Measurements from ENCODE around the gene IGSF8.

IGSF8 gene

GRCh38 chr1:160101037-160101716, 2.8 kb upstream of the IGSF8 start:
- Histone ChIP-seq H4K20me1 (ENCODE audit: insufficient read depth, low read length) (no peaks in the 10 kb centered on the region), H3K9me3 (ENCODE audit: insufficient read depth, low read length) (no peaks in the 10 kb centered on the region), H3K4me1 (ENCODE audit: low read length) (peaks cover 39% of the 10 kb centered on the region), H3K4me2 (ENCODE audit: low read length) (peak overlapping the region; percentile 96), H3K27me3 (ENCODE audit: low read depth, low read length) (no peaks in the 10 kb centered on the region), H3K27ac (ENCODE audit: low read length) (0 out of 2 replicates have a peak overlapping the region, but pooled peaks have one; percentile 8), H3K79me2 (ENCODE audit: low read length) (peaks cover 9% of the 10 kb centered on the region; the same call in 1 of the 2 replicates), H3K36me3 (replicated peaks; ENCODE audit: low read depth, low read length) (no peaks in the 10 kb centered on the region), H2AFZ (ENCODE audit: low read depth, low read length) (peak overlapping the region; percentile 96), H3K9ac (ENCODE audit: low read length) (peak overlapping the region; percentile 56; the same call in 1 of the 2 replicates), H3K4me3 (ENCODE audit: low read length) (peak overlapping the region; percentile 68)
- TF ChIP-seq EZH2phosphoT487 (IDR thresholded peaks at IDR 0.05; ENCODE audit: low read depth) (no peak), CTCF (IDR thresholded peaks at IDR 0.05; ENCODE audit: low read depth, low read length) (peak; percentile 98)

- peak overlapping the region; percentile 96 for H3K4me2 ChIP-seq (ENCODE audit: low read length)
- peak overlapping the region; percentile 81 for H3K4me3 ChIP-seq (ENCODE audit: low read length)
- H3K4me1 ChIP-seq (ENCODE audit: low read length): peaks cover 39% of the 10 kb centered on the region
Observed at GRCh38 chr1:160099716-160100375, 1.4 kb upstream of the IGSF8 start.

GRCh38 chr1:160098852-160099561, 588 bp upstream of the IGSF8 start:
- Histone ChIP-seq H3K79me2 (ENCODE audit: low read length) (peaks cover 9% of the 10 kb centered on the region; the same call in 1 of the 2 replicates), H3K27ac (ENCODE audit: low read length) (0 out of 2 replicates have a peak overlapping the region, but pooled peaks have one; percentile 6), H2AFZ (ENCODE audit: low read depth, low read length) (peak overlapping the region; percentile 95), H4K20me1 (ENCODE audit: insufficient read depth, low read length) (no peaks in the 10 kb centered on the region), H3K9me3 (ENCODE audit: insufficient read depth, low read length) (no peaks in the 10 kb centered on the region), H3K27me3 (ENCODE audit: low read depth, low read length) (no peaks in the 10 kb centered on the region), H3K4me3 (ENCODE audit: low read length) (peak overlapping the region; percentile 81), H3K36me3 (replicated peaks; ENCODE audit: low read depth, low read length) (no peaks in the 10 kb centered on the region), H3K4me1 (ENCODE audit: low read length) (peaks cover 39% of the 10 kb centered on the region), H3K4me2 (ENCODE audit: low read length) (peak overlapping the region; percentile 96), H3K9ac (ENCODE audit: low read length) (peak overlapping the region; percentile 72)
- TF ChIP-seq CTCF (IDR thresholded peaks at IDR 0.05; ENCODE audit: low read depth, low read length) (no peak), EZH2phosphoT487 (IDR thresholded peaks at IDR 0.05; ENCODE audit: low read depth) (no peak)

More at GRCh38 chr1:160099716-160100375, 1.4 kb upstream of the IGSF8 start:
- Histone ChIP-seq H4K20me1 (ENCODE audit: insufficient read depth, low read length) (no peaks in the 10 kb centered on the region), H3K36me3 (replicated peaks; ENCODE audit: low read depth, low read length) (no peaks in the 10 kb centered on the region), H3K9me3 (ENCODE audit: insufficient read depth, low read length) (no peaks in the 10 kb centered on the region), H3K27me3 (ENCODE audit: low read depth, low read length) (no peaks in the 10 kb centered on the region), H3K27ac (ENCODE audit: low read length) (no peak overlapping the region), H3K9ac (ENCODE audit: low read length) (peak overlapping the region; percentile 72; the same call in 1 of the 2 replicates), H2AFZ (ENCODE audit: low read depth, low read length) (0 out of 2 replicates have a peak overlapping the region, but pooled peaks have one; percentile 95), H3K79me2 (ENCODE audit: low read length) (peaks cover 9% of the 10 kb centered on the region; the same call in 1 of the 2 replicates)
- TF ChIP-seq EZH2phosphoT487 (IDR thresholded peaks at IDR 0.05; ENCODE audit: low read depth) (no peak), CTCF (IDR thresholded peaks at IDR 0.05; ENCODE audit: low read depth, low read length) (no peak)
